Fibroblast of lung (primary cell): Measurements from ENCODE around the gene ADAP1.

Experiments used
- EZH2 ChIP-seq: IDR thresholded peaks from 2 replicates; pipeline ENCODE4 v1.5.1; 2012; ENCODE audit warnings: low read length, control low read depth, mild to moderate bottlenecking; ENCODE audit errors: missing control alignments
- TF ChIP-seq, protein P1 (sequence below), 2 donors: IDR thresholded peaks in 1 of 2; conservative IDR thresholded peaks in 1 of 2; 1 replicate in 1 of 2; 2 replicates in 1 of 2; pipeline ENCODE4 v1.5.1; 2011 to 2012; ENCODE audit warnings: low read length in 2 of 2, control low read depth in 1 of 2, inconsistent platforms in 1 of 2, low read depth in 1 of 2, mild to moderate bottlenecking in 1 of 2

DNA sequence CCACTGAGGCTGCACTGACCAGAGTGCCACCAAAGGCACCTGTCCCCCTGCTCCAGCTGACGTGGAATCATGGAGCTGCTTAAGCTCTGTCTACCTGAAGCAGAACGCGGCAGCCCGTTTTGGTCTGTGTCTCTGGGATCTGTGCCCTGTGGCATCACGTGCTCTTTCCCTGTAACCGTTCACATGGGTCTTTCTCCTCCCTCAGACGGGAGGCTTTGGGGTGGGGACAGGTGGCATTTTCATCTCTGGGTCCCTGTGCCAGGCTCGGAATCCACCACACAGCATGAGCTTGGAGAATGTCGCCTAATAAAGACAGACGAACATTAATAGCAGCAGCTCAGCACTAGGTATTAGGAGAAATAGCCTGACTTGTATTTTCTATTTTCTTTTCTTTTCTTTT, 1.6 kb upstream of the ADAP1 start:
- TF ChIP-seq EZH2: no peak
- TF ChIP-seq, protein P1, sequence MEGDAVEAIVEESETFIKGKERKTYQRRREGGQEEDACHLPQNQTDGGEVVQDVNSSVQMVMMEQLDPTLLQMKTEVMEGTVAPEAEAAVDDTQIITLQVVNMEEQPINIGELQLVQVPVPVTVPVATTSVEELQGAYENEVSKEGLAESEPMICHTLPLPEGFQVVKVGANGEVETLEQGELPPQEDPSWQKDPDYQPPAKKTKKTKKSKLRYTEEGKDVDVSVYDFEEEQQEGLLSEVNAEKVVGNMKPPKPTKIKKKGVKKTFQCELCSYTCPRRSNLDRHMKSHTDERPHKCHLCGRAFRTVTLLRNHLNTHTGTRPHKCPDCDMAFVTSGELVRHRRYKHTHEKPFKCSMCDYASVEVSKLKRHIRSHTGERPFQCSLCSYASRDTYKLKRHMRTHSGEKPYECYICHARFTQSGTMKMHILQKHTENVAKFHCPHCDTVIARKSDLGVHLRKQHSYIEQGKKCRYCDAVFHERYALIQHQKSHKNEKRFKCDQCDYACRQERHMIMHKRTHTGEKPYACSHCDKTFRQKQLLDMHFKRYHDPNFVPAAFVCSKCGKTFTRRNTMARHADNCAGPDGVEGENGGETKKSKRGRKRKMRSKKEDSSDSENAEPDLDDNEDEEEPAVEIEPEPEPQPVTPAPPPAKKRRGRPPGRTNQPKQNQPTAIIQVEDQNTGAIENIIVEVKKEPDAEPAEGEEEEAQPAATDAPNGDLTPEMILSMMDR (conservative IDR thresholded peaks at IDR 0.05 in 1 of 2, IDR thresholded peaks at IDR 0.05 in 1 of 2; ENCODE audit: low read depth in 1 of 2, low read length in 2 of 2): no peak
